ENCODE data around the gene FOXN1.

GRCh38 chr17:28540231-28540630, 34.1 kb downstream of the FOXN1 start:
- TF ChIP-seq, protein P1, sequence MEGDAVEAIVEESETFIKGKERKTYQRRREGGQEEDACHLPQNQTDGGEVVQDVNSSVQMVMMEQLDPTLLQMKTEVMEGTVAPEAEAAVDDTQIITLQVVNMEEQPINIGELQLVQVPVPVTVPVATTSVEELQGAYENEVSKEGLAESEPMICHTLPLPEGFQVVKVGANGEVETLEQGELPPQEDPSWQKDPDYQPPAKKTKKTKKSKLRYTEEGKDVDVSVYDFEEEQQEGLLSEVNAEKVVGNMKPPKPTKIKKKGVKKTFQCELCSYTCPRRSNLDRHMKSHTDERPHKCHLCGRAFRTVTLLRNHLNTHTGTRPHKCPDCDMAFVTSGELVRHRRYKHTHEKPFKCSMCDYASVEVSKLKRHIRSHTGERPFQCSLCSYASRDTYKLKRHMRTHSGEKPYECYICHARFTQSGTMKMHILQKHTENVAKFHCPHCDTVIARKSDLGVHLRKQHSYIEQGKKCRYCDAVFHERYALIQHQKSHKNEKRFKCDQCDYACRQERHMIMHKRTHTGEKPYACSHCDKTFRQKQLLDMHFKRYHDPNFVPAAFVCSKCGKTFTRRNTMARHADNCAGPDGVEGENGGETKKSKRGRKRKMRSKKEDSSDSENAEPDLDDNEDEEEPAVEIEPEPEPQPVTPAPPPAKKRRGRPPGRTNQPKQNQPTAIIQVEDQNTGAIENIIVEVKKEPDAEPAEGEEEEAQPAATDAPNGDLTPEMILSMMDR (IDR thresholded peaks at IDR 0.05) = no peak
- no peak for TF ChIP-seq POLR2A (IDR thresholded peaks at IDR 0.05)
